SH-SY5Y (cell line): ENCODE data around the gene ATP10A.

Experiments used
- GATA2 ChIP-seq: IDR thresholded peaks from 2 replicates; pipeline ENCODE4 v1.6.1; 2011; ENCODE audit warnings: mild to moderate bottlenecking, low read depth, low read length
- GATA3 ChIP-seq: IDR thresholded peaks from 2 replicates; pipeline ENCODE4 v1.6.1; 2011; ENCODE audit warnings: low read depth, mild to moderate bottlenecking, low read length, moderate library complexity

The ATP10A gene

DNA sequence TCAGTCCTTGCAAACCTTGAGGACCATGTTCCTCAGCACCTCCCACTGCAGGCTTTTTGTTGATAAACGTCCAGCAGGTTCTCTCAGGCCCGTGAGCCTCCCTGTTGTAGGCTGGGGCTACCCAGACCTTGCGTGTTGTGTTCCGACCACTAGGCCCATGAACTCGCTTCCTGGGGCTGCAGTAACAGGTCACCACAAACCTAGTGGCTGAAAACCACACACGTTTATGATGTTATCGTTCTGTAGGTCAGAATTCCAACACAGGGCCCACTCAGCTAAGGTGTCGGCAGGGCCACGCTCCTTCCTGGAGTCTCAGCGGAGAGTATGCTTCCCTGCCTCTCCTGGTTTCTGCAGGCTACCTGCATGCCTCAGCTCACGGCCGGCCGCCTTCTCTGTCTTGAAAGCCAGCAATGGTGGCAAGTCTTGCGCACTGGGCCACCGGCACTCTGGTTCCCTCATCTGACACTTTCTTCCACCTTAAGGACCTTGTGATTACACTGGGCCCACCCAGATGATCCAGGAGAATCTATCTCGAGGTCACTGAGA is 60.8 kb downstream of the ATP10A start:
- TF ChIP-seq GATA2 (no peak), GATA3 (no peak)

DNA sequence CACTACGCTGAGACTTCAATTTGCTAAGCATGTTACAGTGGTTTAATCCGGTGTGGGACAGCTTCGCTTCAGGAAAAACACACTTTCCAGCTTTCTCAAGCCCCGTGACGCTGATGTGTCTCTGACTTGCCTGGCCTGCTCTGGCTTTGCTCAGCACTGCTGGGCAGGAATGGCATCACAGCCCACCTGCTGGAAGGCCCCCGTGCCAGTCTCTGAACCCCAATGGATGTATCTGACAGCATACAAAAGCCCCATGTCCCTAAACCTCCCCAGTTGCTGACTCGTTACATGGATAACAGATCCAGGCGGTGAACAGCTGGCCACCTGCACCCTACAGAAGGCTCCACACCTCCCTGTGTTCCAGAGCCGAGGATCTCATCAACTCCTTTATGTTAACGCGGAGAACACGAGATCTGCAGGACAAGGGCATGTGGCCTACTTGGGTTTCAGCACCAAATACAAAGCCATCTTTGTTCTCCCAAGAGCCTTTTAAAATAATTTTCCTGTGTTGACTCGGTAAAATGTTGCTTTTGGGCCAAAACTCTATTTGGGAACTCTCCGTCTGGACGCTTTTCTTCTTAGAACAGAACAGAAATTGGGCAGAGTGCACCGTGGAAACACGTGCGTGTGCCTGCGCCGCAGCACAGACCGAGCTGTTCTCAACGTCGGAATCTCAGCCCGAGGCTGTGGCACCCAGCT is 61.4 kb downstream of the ATP10A start:
- TF ChIP-seq GATA2 (no peak), GATA3 (no peak)

DNA sequence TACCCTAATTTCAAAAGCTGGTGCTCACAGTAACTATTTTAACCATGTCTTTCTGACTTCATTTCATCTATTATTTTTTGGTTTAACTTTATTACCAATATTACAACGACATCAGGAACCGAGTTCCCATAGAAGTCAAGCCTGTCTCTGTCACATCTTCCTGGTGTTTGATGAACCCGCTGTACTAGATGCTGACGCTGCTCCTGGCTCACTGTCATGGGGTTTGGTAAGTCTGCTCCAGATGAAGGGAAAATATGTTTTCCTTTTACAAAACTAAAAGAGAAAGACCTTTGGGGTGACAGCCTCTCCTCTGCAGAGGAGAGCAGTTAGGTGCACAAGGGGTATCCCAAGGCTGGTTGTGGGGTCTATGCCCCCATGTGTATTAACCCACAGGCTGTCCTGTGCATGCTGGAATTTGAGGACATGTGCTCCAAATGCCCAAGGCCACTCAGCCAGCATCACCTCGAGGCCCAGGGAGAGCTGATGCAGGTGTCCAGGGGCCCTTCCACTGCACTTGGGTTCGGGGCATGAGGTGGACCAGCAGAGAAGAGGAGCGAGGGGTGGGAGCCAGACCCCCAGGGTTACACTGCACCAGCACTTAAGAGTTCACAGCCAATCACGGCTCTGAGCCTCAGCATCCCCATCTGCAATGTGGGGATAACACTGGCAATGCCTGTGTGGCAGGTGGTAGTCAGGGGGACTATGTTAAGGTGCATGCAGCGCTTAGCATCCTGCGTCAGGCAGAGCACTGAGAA is 62.2 kb downstream of the ATP10A start:
- TF ChIP-seq GATA2, result no peak

DNA sequence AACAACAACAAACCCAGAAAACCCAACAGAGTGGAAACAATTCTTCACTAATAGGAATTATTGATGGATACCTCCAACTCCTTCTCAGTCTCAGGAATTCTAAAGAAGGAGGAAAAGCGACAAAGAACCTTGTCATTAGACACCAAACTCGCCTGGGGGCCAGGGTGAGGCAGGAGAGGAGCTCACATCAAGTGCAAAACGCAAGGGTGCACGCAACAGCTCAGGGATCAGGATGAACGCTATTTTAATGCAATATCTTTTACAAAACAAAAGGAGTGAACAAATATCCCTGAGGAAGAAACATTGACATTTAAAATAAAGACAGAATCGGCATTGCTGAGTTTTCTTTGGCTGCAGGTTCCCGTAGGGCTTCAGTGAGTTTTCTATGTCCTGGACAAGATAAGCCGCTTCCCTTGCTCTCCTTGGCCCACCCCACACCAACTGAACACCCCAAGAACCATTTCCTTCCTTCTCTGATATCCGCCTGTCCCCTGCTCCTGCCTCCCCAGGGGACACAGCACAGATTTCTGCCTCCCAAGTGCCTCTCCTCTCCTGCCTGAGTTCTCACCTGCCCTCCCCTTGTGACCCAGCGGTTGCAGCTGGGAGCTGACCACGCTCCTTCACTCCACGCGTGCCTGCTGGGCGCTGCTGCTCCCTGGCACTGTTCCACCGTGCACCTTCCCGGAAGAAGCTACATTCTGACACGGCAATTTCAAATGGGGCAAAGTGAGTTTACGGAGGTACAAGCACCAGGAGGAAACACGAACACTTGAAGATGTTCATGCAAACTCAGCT is 63.0 kb downstream of the ATP10A start:
- no peak for TF ChIP-seq GATA2
- TF ChIP-seq GATA3, result no peak

DNA sequence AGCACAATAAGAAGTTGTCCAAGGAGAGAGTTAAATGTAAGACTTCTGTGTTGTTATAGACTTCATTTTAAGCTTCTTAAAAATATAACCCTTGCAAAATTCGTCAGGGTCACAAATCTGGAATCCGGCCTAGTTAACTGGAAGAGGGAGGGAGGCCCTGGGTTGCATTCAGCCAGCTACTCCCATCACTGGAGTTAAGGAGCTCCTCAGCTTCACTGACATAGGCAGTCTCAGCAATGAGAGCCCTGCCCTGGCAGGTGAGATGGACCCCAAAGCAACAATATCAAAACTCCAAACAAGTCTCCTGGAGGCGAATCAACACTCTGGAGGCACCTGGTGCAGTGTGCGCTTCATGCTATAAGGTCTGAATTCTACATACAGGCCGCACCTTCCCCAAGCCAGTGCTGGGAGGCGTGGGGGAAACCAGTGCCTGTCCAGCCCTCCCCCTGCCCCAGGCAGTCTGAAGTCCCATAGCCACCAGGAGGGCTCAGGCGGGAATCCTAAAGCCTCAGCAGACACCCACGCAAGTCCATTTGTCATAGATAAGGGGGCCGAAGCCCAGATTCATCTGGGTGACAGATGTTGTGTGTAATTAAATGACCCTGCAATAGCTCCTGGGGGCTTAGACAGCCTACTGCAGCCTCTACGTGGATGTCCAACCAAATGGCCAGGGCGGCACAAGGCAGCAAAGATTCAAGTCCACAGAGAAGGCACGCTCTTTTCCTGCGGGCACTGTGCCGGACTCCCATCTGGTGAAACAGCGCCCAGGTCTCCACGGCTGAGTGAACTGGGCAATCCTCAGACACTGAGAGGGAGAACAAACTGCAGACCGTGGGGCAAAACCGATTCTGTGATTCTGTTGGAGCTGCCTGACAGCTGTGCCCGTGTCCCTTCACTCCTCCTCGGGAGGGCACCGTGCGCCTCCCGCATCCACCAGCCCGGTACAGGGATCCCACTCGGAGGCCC is 64.9 kb downstream of the ATP10A start:
- TF ChIP-seq GATA2 (peak; percentile 85), GATA3 (no peak)

GRCh38 chr15:25797511-25797935 is 65.6 kb downstream of the ATP10A start:
- TF ChIP-seq GATA2 (no peak), GATA3 (no peak)

DNA sequence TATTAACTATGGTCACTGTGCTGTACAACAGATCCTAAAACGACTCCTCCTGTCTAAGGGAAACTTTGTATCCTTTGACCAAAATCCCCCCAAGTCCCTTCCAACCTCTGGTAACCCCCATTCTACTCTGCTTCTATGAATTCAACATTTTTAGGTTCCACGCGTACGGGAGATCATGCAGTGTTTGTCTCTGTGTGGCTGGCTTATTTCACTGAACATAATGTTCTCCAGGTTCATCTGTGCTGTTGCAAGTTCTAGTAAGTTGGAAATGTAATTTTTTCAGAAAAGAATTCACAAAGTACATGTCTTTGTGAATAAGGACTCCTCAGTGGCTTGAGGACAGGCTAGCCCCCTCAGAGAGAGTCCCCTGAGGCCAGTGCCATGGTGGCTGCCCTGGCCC is 66.1 kb downstream of the ATP10A start:
- no peak for TF ChIP-seq GATA2
- TF ChIP-seq GATA3, result no peak

GRCh38 chr15:25796395-25796794 is 66.7 kb downstream of the ATP10A start:
- TF ChIP-seq GATA2 (no peak), GATA3 (no peak)

GRCh38 chr15:25795712-25796111 is 67.4 kb downstream of the ATP10A start:
- no peak for TF ChIP-seq GATA2
- TF ChIP-seq GATA3, result no peak

DNA sequence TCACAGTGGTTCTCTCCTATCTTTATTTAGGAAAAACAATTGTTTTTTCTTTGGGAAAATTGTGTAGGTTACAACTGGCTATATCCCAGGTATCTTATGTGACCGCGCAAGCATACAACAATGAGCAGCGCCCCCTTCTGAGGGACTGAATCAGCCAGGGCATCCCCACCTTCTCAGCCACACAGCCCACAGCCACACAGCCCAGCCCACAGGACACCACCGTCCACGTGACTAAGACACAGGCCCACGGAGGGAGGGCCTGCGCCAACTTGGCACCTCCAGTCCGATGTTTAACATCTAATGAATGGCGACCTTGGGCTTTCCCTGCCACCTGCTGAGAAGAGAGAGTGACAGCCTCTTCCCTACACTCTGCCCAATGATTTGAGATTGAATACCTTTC is 68.1 kb downstream of the ATP10A start:
- TF ChIP-seq GATA2, result no peak
- TF ChIP-seq GATA3, result no peak

DNA sequence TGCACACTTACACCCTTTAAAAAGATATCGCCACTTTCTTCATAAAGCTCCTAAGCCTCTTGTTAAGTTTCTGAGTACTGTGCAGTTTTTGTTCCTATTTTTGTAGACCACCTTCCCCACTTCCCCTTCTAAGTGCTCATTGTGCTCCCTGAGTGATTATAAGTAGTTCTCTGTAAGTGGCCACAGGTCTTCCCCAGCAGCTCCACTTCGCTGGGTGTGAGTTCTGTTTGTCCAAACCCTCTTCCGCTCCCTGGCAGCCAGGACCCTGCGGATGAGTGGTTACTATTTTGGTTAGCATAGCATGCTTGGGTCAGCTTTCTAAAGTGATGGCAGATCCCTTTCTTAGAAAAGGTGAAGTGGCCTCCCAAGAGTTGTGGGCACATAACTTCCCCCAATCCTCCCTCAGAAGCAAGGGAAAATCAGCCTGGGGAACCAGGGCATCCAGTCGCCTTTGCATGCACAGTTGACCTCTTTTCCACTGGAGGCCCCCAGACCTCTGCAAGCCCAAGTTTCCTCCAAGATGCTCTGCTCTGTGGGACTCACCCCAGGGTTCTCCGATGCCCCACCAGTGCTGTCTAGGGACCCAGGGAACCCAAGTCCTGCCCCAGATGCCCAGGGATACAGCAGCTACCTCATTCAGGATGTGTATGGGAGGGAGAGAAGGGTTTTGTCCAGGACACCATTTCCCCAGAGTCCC is 69.6 kb downstream of the ATP10A start:
- TF ChIP-seq GATA3, result no peak
- TF ChIP-seq GATA2, result no peak

DNA sequence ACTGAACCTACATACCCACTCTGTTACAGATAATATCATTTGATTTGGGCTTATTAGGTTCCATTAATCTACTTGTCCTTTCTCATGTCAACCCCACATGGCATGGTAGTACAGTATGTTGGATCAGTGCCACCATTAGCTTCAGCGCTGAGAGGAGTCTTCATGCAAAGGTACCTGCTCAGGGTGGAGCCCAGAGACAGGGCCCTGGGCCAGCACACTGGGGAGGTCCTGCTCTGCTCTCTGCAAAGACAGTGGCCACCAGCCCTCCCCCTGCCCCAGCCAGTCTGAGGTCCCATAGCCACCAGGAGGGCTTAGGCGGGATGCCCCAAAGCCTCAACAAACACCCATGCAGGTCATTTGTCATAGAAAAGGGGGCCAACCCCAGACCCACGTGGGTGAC is 71.0 kb downstream of the ATP10A start:
- TF ChIP-seq GATA2 (no peak), GATA3 (no peak)
